Measurements from ENCODE around the gene HOOK2. TPM values are rescaled to one million over a fixed set of nuclear protein-coding genes. Genes with fewer than 3 reads are reported as not detected.
A peak's percentile ranks its signal among the peaks of the same experiment; 100 is the strongest.

The HOOK2 gene
- total and polyA plus RNA-seq, 2 of the 13 experiments (the other 11 are each of a cell fraction or from before 2014, with no cell fraction given) = 9.2 to 12.9 TPM

- TF ChIP-seq REXO4 (CRISPR knock-in tag; IDR thresholded peaks at IDR 0.05; ENCODE audit: borderline replicate concordance) (no peak), GLI4 (CRISPR knock-in tag; IDR thresholded peaks at IDR 0.05; ENCODE audit: borderline replicate concordance) (no peak; the same call in 1 of the 2 replicates), ZBTB21 (CRISPR knock-in tag; IDR thresholded peaks at IDR 0.05) (peak; percentile 42; the same call in 1 of the 2 replicates), THAP9 (CRISPR knock-in tag; IDR thresholded peaks at IDR 0.05; ENCODE audit: borderline replicate concordance) (peak; percentile 74; the same call in 1 of the 2 replicates), ZSCAN12 (CRISPR knock-in tag; IDR thresholded peaks at IDR 0.05) (no peak; the same call in 1 of the 2 replicates), RNF2 (conservative IDR thresholded peaks at IDR 0.05; ENCODE audit: low read depth) (no peak; the same call in 1 of the 2 replicates), ISX (CRISPR knock-in tag; conservative IDR thresholded peaks at IDR 0.05) (no peak), ZBTB25 (CRISPR knock-in tag; IDR thresholded peaks at IDR 0.05) (peak; percentile 87; the same call in 1 of the 2 replicates), NRL (CRISPR knock-in tag; IDR thresholded peaks at IDR 0.05; ENCODE audit: borderline replicate concordance) (no peak), SRSF9 (IDR thresholded peaks at IDR 0.05; ENCODE audit: borderline replicate concordance, insufficient read depth, low read depth, low read length, poor library complexity, severe bottlenecking) (no peak), ZSCAN29 (CRISPR knock-in tag; conservative IDR thresholded peaks at IDR 0.05) (no peak), ZNF556 (CRISPR knock-in tag; IDR thresholded peaks at IDR 0.05; ENCODE audit: borderline replicate concordance) (peak; percentile 10; the same call in 1 of the 2 replicates)
- TF ChIP-seq, protein P1, sequence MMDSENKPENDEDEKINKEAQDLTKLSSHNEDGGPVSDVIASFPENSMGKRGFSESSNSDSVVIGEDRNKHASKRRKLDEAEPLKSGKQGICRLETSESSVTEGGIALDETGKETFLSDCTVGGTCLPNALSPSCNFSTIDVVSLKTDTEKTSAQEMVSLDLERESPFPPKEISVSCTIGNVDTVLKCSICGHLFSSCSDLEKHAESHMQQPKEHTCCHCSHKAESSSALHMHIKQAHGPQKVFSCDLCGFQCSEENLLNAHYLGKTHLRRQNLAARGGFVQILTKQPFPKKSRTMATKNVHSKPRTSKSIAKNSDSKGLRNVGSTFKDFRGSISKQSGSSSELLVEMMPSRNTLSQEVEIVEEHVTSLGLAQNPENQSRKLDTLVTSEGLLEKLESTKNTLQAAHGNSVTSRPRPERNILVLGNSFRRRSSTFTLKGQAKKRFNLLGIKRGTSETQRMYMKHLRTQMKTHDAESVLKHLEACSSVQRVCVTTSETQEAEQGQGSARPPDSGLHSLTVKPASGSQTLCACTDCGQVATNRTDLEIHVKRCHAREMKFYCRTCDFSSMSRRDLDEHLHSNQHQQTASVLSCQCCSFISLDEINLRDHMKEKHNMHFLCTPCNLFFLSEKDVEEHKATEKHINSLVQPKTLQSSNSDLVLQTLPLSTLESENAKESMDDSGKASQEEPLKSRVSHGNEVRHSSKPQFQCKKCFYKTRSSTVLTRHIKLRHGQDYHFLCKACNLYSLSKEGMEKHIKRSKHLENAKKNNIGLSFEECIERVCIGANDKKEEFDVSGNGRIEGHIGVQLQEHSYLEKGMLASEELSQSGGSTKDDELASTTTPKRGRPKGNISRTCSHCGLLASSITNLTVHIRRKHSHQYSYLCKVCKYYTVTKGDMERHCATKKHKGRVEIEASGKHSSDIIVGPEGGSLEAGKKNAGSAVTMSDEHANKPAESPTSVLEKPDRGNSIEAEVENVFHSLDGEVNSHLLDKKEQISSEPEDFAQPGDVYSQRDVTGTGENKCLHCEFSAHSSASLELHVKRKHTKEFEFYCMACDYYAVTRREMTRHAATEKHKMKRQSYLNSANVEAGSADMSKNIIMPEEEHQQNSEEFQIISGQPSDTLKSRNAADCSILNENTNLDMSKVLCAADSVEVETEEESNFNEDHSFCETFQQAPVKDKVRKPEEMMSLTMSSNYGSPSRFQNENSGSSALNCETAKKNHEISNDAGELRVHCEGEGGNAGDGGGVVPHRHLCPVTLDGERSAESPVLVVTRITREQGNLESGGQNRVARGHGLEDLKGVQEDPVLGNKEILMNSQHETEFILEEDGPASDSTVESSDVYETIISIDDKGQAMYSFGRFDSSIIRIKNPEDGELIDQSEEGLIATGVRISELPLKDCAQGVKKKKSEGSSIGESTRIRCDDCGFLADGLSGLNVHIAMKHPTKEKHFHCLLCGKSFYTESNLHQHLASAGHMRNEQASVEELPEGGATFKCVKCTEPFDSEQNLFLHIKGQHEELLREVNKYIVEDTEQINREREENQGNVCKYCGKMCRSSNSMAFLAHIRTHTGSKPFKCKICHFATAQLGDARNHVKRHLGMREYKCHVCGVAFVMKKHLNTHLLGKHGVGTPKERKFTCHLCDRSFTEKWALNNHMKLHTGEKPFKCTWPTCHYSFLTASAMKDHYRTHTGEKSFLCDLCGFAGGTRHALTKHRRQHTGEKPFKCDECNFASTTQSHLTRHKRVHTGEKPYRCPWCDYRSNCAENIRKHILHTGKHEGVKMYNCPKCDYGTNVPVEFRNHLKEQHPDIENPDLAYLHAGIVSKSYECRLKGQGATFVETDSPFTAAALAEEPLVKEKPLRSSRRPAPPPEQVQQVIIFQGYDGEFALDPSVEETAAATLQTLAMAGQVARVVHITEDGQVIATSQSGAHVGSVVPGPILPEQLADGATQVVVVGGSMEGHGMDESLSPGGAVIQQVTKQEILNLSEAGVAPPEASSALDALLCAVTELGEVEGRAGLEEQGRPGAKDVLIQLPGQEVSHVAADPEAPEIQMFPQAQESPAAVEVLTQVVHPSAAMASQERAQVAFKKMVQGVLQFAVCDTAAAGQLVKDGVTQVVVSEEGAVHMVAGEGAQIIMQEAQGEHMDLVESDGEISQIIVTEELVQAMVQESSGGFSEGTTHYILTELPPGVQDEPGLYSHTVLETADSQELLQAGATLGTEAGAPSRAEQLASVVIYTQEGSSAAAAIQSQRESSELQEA (CRISPR knock-in tag; IDR thresholded peaks at IDR 0.05; ENCODE audit: not compliant biosample characterization) = no peak
- TF ChIP-seq, protein P2, sequence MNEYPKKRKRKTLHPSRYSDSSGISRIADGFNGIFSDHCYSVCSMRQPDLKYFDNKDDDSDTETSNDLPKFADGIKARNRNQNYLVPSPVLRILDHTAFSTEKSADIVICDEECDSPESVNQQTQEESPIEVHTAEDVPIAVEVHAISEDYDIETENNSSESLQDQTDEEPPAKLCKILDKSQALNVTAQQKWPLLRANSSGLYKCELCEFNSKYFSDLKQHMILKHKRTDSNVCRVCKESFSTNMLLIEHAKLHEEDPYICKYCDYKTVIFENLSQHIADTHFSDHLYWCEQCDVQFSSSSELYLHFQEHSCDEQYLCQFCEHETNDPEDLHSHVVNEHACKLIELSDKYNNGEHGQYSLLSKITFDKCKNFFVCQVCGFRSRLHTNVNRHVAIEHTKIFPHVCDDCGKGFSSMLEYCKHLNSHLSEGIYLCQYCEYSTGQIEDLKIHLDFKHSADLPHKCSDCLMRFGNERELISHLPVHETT (CRISPR knock-in tag; conservative IDR thresholded peaks at IDR 0.05) = peak; percentile 36; the same call in 1 of the 2 replicates
Observed at GRCh38 chr19:12791345-12792050, 16.1 kb upstream of the HOOK2 start, which contains the start of gene JUNB (continued).

Data from HepG2 (cell line).